Measurements from ENCODE around the gene SYF2. TPM values are rescaled to one million over a fixed set of nuclear protein-coding genes. Genes with fewer than 3 reads are reported as not detected.

SYF2 gene
- total and polyA plus RNA-seq, 9 donors: 38.2 to 141 (median 72.2) TPM

- no peak for DNase-seq
- H3K27ac ChIP-seq: no peak overlapping the region
- 41 to 60% (median 48%) methylated on average over 20 of the region's 20 CpGs for WGBS, 3 donors
- no peaks in the 10 kb centered on the region for H3K4me1 ChIP-seq (ENCODE audit: insufficient read depth)
- no peaks in the 10 kb centered on the region for H3K36me3 ChIP-seq
- no peak overlapping the region for H3K4me3 ChIP-seq
- H3K27me3 ChIP-seq: no peaks in the 10 kb centered on the region
- TF ChIP-seq POLR2A (IDR thresholded peaks at IDR 0.05) (no peak), EP300 (IDR thresholded peaks at IDR 0.05) (no peak)
- TF ChIP-seq, protein P1, sequence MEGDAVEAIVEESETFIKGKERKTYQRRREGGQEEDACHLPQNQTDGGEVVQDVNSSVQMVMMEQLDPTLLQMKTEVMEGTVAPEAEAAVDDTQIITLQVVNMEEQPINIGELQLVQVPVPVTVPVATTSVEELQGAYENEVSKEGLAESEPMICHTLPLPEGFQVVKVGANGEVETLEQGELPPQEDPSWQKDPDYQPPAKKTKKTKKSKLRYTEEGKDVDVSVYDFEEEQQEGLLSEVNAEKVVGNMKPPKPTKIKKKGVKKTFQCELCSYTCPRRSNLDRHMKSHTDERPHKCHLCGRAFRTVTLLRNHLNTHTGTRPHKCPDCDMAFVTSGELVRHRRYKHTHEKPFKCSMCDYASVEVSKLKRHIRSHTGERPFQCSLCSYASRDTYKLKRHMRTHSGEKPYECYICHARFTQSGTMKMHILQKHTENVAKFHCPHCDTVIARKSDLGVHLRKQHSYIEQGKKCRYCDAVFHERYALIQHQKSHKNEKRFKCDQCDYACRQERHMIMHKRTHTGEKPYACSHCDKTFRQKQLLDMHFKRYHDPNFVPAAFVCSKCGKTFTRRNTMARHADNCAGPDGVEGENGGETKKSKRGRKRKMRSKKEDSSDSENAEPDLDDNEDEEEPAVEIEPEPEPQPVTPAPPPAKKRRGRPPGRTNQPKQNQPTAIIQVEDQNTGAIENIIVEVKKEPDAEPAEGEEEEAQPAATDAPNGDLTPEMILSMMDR (IDR thresholded peaks at IDR 0.05): no peak
- H3K9me3 ChIP-seq: no peaks in the 10 kb centered on the region
- intact Hi-C loops (cut with DNase I): loop anchor here in 1 of 4 donors (5.0 kb wide), 1 partner anchor 335 kb away; no protein-coding TSS in a partner anchor
These were observed 34.9 kb downstream of the SYF2 start for GRCh38 chr1:25197235-25197975.

GRCh38 chr1:25196830-25197229 lies 35.5 kb downstream of the SYF2 start:
- no peak for TF ChIP-seq POLR2A (IDR thresholded peaks at IDR 0.05)
- TF ChIP-seq, protein P1 (IDR thresholded peaks at IDR 0.05): no peak
- no peak for TF ChIP-seq EP300 (IDR thresholded peaks at IDR 0.05)
- intact Hi-C loops (cut with DNase I): loop anchor here in 1 of 4 donors (5.0 kb wide), 1 partner anchor 335 kb away; no protein-coding TSS in a partner anchor
- H3K36me3 ChIP-seq: no peaks in the 10 kb centered on the region
- no peaks in the 10 kb centered on the region for H3K9me3 ChIP-seq
- H3K4me1 ChIP-seq (ENCODE audit: insufficient read depth): no peaks in the 10 kb centered on the region
- no peak overlapping the region for H3K27ac ChIP-seq
- no peaks in the 10 kb centered on the region for H3K27me3 ChIP-seq
- no peak for DNase-seq
- WGBS, 3 donors: 75 to 83% (median 76%) methylated on average over 7 of the region's 7 CpGs
- H3K4me3 ChIP-seq: no peak overlapping the region

- Histone ChIP-seq H3K9me3 (no peaks in the 10 kb centered on the region), H3K27me3 (no peaks in the 10 kb centered on the region), H3K4me3 (no peak overlapping the region), H3K36me3 (no peaks in the 10 kb centered on the region), H3K27ac (no peak overlapping the region), H3K4me1 (ENCODE audit: insufficient read depth) (no peaks in the 10 kb centered on the region)
- DNase-seq: no peak
- WGBS, 3 donors: 80 to 83% (median 81%) methylated on average over 6 of the region's 6 CpGs
- TF ChIP-seq, protein P1 (IDR thresholded peaks at IDR 0.05): no peak
- TF ChIP-seq EP300 (IDR thresholded peaks at IDR 0.05): no peak
- TF ChIP-seq POLR2A (IDR thresholded peaks at IDR 0.05): no peak
- intact Hi-C loops (cut with DNase I): loop anchor here in 1 of 4 donors (5.0 kb wide), 1 partner anchor 334 kb away; no protein-coding TSS in a partner anchor
These were observed 36.5 kb downstream of the SYF2 start for GRCh38 chr1:25195835-25196234.

DNA sequence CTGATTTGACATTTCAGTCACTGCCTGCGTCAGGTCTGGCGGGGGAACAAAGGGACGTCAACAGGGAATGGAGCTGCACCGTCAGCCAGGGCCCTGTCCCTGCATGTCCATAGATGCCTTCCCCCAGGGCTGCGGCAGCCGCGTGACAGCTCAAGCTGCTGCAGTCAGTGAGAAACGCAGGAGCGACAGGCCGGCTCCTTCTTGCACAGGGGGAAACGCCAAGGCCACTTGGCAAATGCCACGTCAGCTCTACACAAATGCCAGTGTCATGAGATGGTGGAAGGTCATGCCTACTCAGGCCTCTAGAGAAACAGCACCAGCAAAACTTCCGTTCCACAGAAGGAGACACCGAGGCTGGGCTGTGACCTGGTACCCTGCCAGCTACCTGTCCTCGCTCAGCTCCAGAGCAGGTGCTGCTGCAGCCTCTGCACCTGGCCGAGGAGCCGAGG lies 37.7 kb downstream of the SYF2 start:
- Histone ChIP-seq H3K9me3 (no peaks in the 10 kb centered on the region), H3K27ac (no peak overlapping the region), H3K4me3 (no peak overlapping the region), H3K4me1 (ENCODE audit: insufficient read depth) (no peaks in the 10 kb centered on the region), H3K27me3 (no peaks in the 10 kb centered on the region), H3K36me3 (no peaks in the 10 kb centered on the region)
- TF ChIP-seq, protein P1 (IDR thresholded peaks at IDR 0.05): no peak
- TF ChIP-seq EP300 (IDR thresholded peaks at IDR 0.05): no peak
- TF ChIP-seq POLR2A (IDR thresholded peaks at IDR 0.05): no peak
- intact Hi-C loops (cut with DNase I): loop anchor here in 1 of 4 donors (5.0 kb wide), 1 partner anchor 332 kb away; no protein-coding TSS in a partner anchor
- no peak for DNase-seq
- WGBS, 3 donors: 68 to 80% (median 73%) methylated on average over 17 of the region's 17 CpGs
